Activated T-cell treated with anti-CD3 and anti-CD28 coated beads, Interleukin-2, amount 50 U/mL, for 24 hours (primary cell): Measurements from ENCODE around the gene SDR42E1.

ENCODE experiments used
- DNase-seq: peaks from one replicate; pipeline ENCODE4 v3.0.0-alpha.2; 2020
- H3K27ac Mint-ChIP-seq: 2 replicates; pipeline ENCODE4 v1.8.0; 2020; ENCODE audit warnings: mild to moderate bottlenecking, mixed read lengths
- H3K27me3 Mint-ChIP-seq: 2 replicates; pipeline ENCODE4 v1.8.0; 2020; ENCODE audit warnings: mixed read lengths
- H3K36me3 Mint-ChIP-seq: 2 replicates; pipeline ENCODE4 v1.8.0; 2020; ENCODE audit warnings: low read depth, mixed read lengths
- H3K4me1 Mint-ChIP-seq: 2 replicates; pipeline ENCODE4 v1.8.0; 2020; ENCODE audit warnings: low read depth, mixed read lengths
- H3K4me3 Mint-ChIP-seq: 2 replicates; pipeline ENCODE4 v1.8.0; 2020; ENCODE audit warnings: mild to moderate bottlenecking, moderate library complexity, mixed read lengths
- H3K9me3 Mint-ChIP-seq: 2 replicates; pipeline ENCODE4 v1.8.0; 2020; ENCODE audit warnings: mixed read lengths

Gene SDR42E1

DNA sequence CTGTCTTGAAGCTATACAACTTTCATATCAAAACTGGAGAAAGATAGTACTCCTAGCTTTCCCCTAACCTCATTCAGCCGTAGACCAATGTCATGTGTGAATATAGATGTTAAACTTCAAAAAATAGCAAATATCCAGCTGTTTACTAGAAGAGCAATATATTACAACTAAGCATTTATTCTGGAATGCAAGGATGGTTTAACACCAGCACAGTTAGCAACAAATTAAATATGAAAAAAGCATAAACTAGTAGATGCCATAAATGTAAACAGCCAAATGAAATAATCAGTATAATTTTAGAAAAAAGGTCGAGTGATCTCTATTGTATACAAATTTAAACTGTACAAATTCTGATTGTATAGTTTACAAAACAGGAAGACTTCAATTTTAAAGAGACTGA is 59.7 kb downstream of the SDR42E1 start:
- DNase-seq, result no peak
- no peaks in the 10 kb centered on the region for H3K4me1 Mint-ChIP-seq
- H3K4me3 Mint-ChIP-seq, result no peak overlapping the region
- no peak overlapping the region for H3K27ac Mint-ChIP-seq
- no peaks in the 10 kb centered on the region for H3K36me3 Mint-ChIP-seq
- peaks cover 14% of the 10 kb centered on the region for H3K9me3 Mint-ChIP-seq
- no peaks in the 10 kb centered on the region for H3K27me3 Mint-ChIP-seq

DNA sequence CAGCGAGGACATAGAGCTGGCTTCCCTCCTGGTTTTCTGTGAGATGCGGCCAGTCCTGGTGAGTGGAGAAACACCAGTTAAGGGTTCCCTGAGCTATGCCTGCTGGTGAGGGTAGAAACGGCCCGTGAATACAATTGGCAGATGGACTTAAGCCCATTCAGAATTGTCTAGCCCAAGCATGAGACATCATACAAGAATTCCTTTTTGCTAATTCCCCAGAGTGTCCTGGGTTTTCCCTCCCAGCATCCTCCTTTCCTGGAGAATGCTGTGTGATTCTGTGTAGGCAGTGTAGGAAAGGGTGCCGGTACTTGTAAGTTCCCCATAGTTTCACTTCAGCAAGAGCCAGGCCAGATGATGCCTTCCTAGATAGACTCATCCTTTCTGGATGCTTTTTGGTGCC is 65.1 kb downstream of the SDR42E1 start:
- no peaks in the 10 kb centered on the region for H3K4me1 Mint-ChIP-seq
- H3K9me3 Mint-ChIP-seq, result no peaks in the 10 kb centered on the region
- no peak for DNase-seq
- no peak overlapping the region for H3K4me3 Mint-ChIP-seq
- no peaks in the 10 kb centered on the region for H3K27me3 Mint-ChIP-seq
- H3K36me3 Mint-ChIP-seq, result no peaks in the 10 kb centered on the region
- H3K27ac Mint-ChIP-seq, result no peak overlapping the region

DNA sequence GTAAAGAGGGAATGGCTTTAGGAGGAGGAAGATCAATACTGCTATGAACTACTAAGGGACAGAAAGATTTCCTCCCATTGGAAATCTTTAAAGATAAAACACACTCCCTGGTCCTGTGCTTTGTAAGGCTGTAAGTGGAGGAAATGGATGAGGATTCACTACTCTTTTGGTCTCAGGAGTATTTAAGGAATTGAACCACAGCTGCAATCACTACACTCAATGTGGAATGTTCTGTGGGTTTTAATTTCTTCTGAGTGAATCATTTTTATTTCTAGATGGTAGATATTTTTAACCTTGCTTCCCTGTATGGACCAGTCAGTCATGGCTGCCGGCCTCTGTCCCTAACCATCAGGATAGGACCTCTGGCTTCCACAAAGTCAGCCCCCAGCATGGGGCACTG is 65.6 kb downstream of the SDR42E1 start:
- no peaks in the 10 kb centered on the region for H3K36me3 Mint-ChIP-seq
- no peak for DNase-seq

DNA sequence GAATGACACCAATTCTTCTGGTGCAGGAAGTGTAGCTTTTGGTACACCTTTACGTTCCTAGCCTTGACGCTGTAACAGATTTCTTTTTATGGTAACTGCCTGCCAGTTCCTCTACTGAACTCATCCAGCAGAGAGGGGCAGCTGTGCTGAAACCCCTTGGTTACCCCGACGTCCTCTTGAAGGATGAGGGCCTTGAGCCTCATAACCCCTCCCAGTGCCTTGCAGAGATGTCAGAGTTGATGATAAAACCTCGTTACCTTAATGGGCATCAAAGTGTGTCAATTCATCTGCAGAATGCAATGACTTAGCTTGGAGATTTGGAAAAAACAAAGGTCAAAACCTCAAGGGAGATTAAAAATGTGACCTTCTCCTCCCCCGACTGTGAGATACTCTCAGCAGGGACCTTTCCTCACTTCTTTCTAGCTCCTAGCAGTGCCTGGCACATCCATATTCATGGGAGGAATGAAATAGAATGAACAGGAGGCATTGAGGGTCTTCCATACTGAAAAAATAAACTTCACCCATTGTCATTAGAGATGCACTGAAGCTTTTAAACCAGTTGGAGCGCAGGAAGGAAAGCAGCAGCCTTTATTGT is 69.2 kb downstream of the SDR42E1 start:
- H3K27ac Mint-ChIP-seq, result no peak overlapping the region
- no peaks in the 10 kb centered on the region for H3K9me3 Mint-ChIP-seq
- no peak for DNase-seq
- no peak overlapping the region for H3K4me3 Mint-ChIP-seq
- H3K36me3 Mint-ChIP-seq, result no peaks in the 10 kb centered on the region
- H3K27me3 Mint-ChIP-seq, result no peaks in the 10 kb centered on the region
- no peaks in the 10 kb centered on the region for H3K4me1 Mint-ChIP-seq

More for the DNA sequence above, 65.6 kb downstream of the SDR42E1 start:
- Mint-ChIP-seq H3K27me3 (no peaks in the 10 kb centered on the region), H3K27ac (no peak overlapping the region), H3K4me3 (no peak overlapping the region), H3K4me1 (no peaks in the 10 kb centered on the region), H3K9me3 (no peaks in the 10 kb centered on the region)

DNA sequence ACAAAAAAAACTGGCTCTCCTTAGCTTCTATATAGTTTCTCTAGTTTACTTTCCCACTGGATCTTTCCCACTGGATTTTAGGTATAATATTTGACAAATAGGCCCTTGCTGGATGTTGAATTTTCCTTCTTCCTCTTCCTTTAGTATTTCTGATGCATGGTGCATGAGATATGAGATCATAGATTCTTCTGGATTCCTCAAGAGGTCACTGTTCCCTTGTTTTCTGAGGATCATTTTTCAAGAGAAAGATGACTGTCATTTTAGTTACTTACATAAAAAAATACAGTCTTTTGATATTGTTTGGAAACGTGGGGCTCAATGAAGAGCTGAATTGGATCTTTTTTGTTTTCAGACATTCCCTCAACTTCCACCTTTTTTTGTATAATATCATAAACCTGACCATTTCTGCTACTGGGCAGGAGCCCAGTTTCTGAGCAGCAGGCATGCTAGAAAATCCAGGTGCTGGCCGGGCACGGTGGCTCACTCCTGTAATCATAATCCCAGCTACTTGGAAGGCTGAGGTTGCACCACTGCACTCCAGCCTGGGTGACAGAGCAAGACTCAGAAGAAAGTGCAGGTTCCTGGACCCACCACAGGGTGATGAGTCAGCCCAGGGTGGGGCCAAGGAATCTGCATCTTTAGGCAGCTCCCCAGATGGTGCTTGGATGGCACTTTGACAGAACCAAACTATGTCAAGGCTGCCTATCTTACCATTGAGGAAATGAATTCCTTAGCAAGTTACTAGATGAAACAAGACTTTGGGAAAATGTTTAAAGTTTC is 70.3 kb downstream of the SDR42E1 start:
- no peaks in the 10 kb centered on the region for H3K9me3 Mint-ChIP-seq
- no peaks in the 10 kb centered on the region for H3K27me3 Mint-ChIP-seq
- H3K27ac Mint-ChIP-seq, result no peak overlapping the region
- no peak overlapping the region for H3K4me3 Mint-ChIP-seq
- no peak for DNase-seq
- no peaks in the 10 kb centered on the region for H3K4me1 Mint-ChIP-seq
- no peaks in the 10 kb centered on the region for H3K36me3 Mint-ChIP-seq

DNA sequence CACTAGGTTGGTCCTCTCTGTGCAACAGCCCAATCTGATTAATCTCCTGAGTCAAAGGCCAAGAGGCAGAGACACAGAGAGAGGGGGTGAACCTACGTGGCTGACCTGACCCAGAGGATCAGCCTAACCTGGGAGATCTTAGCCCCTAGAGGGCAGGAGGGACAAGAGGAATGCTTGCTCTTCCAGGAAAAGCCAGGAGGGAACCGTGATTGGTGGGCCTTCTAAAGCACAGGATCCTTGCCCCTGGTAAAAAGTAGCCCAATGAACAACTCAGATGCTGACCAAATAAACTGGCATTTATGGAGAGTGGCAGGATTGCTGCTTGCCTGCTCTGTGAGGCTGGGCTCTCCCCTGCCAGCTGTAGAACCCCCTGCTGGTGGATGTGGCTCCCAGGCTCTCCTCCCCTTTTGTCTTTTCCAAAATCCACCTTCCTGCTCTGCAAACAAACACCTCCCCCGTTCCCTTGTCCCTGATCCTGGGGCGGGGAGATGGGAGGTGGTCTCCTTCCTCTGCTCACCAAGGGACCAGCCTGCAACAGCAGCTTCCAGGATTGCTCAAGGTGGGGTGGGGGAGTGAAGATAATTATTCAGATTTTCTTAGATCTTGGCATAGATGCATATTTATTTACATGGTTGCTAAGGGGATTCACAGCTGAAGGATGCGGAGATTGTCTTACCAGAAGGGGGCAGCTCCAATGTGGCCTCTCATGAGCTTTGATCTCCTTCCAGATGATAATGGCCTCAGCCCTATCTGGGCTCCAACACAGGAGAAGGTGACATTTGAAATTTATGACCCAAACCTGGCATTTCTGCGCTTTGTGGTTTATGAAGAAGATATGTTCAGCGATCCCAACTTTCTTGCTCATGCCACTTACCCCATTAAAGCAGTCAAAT is 71.9 kb downstream of the SDR42E1 start:
- Mint-ChIP-seq H3K4me3 (no peak overlapping the region), H3K27ac (no peak overlapping the region), H3K4me1 (no peaks in the 10 kb centered on the region), H3K9me3 (no peaks in the 10 kb centered on the region), H3K36me3 (no peaks in the 10 kb centered on the region), H3K27me3 (no peaks in the 10 kb centered on the region)
- no peak for DNase-seq
